IPS-15b (cell line): ENCODE data around the gene TMEM183A.
"Not testable (repeated sequence)": the region's sequence is repeated elsewhere in the genome, so short reads cannot be mapped to it uniquely, and the experiment has no call there.

ENCODE experiments used
- H3K27me3 ChIP-seq: one replicate; pipeline ENCODE4 v1.6.1; 2013; ENCODE audit warnings: low read length; ENCODE audit not compliant: control insufficient read depth, insufficient read depth
- H3K36me3 ChIP-seq: one replicate; pipeline ENCODE4 v1.6.1; 2013; ENCODE audit warnings: low read length; ENCODE audit not compliant: control insufficient read depth, insufficient read depth
- H3K4me1 ChIP-seq: one replicate; pipeline ENCODE4 v1.6.1; 2013; ENCODE audit warnings: mild to moderate bottlenecking, low read length; ENCODE audit not compliant: control insufficient read depth, insufficient read depth
- H3K4me3 ChIP-seq: one replicate; pipeline ENCODE4 v1.5.1; 2013; ENCODE audit warnings: low read depth, low read length
- H3K9ac ChIP-seq: one replicate; pipeline ENCODE4 v1.6.1; 2013; ENCODE audit warnings: low read depth, mild to moderate bottlenecking, low read length
- H3K9me3 ChIP-seq: one replicate; pipeline ENCODE4 v1.6.1; 2013; ENCODE audit warnings: mild to moderate bottlenecking, low read length; ENCODE audit not compliant: control insufficient read depth, insufficient read depth

TMEM183A gene

GRCh38 chr1:203022855-203023254 is 15.7 kb downstream of the TMEM183A start:
- H3K4me1 ChIP-seq, H3K4me3 ChIP-seq, H3K9ac ChIP-seq, H3K9me3 ChIP-seq: not testable (repeated sequence)
- peaks cover 15% of the 10 kb centered on the region for H3K27me3 ChIP-seq
- H3K36me3 ChIP-seq, result peaks cover 22% of the 10 kb centered on the region

- Histone ChIP-seq H3K9me3 (no peaks in the 10 kb centered on the region), H3K36me3 (peaks cover 8% of the 10 kb centered on the region), H3K27me3 (peaks cover 33% of the 10 kb centered on the region), H3K4me3 (peak overlapping the region; percentile 45), H3K4me1 (peaks cover 6% of the 10 kb centered on the region), H3K9ac (no peak overlapping the region)
These were observed 18.5 kb downstream of the TMEM183A start for GRCh38 chr1:203025686-203026030.

DNA sequence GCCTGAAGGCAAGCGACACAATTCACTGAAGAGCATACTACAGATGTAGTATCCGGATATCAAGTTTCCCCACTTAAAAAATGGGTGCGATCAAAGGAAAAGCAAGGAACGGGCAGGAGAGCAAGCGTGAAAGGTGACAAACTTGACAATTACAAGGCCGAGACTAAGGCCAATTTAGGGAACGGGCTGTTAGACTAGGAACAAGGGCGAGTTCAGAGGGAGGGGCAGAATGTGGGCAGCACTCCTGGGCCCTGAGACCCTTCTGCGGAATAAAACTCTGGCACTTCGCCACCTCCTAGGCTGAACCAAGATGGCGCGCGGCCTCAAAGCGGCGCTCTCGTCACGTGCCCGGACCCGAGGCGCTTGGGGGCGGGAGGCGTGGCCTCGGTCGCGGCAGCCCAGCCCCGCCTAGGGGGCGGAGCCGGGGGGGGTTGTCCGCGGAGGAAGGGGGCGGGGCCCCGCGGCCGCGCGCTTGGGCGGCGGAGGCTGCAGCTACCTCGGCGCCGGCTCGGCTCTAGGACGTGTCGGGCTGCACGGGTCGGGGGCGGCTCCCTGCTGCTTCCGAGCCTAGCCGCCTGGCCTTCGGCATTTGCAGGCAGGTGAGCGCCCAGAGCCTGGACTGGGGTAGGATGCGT is 19.0 kb downstream of the TMEM183A start, which contains the start of gene PPFIA4:
Gene PPFIA4 (plus strand): TSS at position 461 of the 635 bp plus-strand sequence. CDS start 12,518 bp downstream, outside the sequence.
- Histone ChIP-seq H3K9me3 (no peaks in the 10 kb centered on the region), H3K36me3 (peaks cover 8% of the 10 kb centered on the region), H3K4me3 (peak within 1 kb of the TSS; percentile 93), H3K9ac (peak within 1 kb of the TSS; percentile 83), H3K4me1 (peaks cover 6% of the 10 kb centered on the region), H3K27me3 (peaks cover 33% of the 10 kb centered on the region)

DNA sequence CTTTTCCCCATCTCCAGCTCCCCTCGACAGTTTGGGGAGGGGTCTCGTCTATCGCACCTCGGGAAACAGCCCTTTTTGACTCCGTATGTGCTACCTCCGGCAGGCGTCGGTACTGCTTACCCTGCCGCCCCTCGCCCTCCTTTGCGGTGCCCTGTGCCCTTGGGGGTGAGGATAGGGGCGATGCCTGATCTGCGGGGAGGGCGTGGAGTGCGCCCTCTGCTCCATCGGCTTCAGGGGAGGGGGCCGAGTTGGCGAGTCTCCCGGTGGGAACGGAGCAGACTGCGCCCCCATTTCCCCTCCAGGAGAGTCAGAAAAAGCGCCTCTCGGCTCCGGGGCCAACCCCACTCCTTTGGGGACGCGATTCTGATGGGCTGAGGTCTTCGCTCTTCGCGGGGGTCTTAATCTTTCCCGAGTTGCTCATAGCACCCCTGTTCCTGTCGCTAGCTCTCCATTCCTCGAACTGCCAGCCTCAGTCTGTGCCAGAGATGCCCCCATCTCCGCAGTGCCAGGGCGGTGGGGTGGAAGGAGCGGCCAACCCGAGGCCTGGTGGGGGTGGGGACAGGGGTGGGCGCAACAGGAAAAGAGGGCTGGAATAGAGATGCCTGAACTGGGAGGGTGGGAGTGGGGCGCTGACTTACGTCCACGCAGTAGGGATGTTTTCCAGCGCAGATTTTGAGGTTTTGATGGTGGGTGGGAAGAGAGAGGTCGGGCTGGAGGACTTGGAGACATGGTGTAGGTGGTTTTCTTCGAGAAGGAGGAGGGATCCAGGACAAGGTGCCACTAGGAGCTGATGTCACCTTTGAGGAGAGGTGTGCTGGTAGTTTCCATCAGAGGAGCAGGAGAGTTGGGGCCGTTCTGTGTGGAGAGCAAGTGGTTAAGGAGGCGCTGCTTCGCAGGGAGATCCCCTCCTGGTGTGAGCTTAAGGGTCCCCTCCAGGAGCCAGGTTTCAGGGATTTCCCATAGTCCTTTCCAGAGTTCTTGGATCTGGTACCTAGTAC is 19.8 kb downstream of the TMEM183A start:
- Histone ChIP-seq H3K27me3 (peaks cover 33% of the 10 kb centered on the region), H3K9ac (peak overlapping the region; percentile 83)

GRCh38 chr1:203028067-203028783 is 21.1 kb downstream of the TMEM183A start:
- peaks cover 6% of the 10 kb centered on the region for H3K4me1 ChIP-seq
- peaks cover 6% of the 10 kb centered on the region for H3K36me3 ChIP-seq
- no peak overlapping the region for H3K9ac ChIP-seq
- no peaks in the 10 kb centered on the region for H3K9me3 ChIP-seq
- peaks cover 33% of the 10 kb centered on the region for H3K27me3 ChIP-seq
- peak overlapping the region; percentile 93 for H3K4me3 ChIP-seq

More for the DNA sequence above, 19.8 kb downstream of the TMEM183A start:
- Histone ChIP-seq H3K9me3 (no peaks in the 10 kb centered on the region), H3K36me3 (peaks cover 8% of the 10 kb centered on the region), H3K4me3 (peak overlapping the region; percentile 93), H3K4me1 (peaks cover 6% of the 10 kb centered on the region)

DNA sequence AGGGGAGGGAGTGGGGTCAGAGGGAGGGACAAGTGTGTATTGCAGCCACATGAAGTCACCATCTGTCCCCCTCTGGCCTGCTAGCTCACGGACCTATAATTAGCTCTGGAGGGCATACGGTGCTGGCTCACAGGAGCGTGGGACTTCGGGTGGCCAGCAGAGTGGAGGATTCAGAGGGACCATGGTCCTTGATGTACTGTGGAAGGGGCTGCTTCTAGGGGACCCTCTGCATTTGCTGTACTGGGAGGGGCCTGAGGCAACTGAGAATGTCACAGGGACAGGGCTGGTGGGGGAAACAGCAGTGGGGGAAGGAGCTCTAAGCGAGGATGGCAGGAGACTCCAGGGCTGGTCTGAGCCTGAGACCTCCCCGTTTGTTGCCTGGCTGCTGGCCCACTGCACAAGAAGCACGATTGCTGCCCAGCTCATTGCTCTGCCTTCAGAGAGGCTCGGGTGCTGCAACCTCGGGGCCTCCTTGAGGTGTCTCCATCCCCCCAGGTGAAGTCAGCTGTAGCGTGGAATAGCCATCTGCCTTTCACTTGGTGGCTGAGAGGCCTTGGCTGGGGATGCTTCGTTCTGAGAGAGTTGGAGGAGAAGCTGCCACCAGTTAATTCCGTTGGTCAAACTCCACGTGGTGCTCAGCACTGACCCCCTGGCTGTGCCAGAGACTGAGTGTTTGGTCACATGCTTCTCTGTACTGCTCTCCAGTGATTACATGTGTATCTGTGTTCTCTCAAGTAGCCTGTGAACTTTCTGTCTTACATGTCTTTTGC is 21.8 kb downstream of the TMEM183A start:
- Histone ChIP-seq H3K27me3 (peaks cover 33% of the 10 kb centered on the region), H3K4me1 (peaks cover 6% of the 10 kb centered on the region)

DNA sequence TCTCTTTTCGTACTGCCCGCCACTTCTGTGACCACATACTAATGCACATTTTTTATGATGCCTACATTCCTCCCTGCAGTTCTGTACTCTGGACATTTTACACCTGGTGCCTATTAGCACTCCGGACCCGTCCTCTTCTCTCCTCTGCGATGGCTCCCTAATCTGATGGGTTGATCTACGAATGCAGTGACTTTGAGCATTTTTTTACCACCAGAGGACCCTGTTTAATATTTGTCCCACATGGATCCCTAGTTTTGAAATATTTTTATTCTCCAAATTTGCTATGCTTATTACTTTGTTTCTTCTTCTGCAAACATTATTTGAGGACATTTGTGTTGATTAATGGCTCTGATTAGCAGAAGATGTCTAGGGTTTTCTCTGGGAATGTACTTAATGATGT is 24.3 kb downstream of the TMEM183A start:
- H3K36me3 ChIP-seq, result no peaks in the 10 kb centered on the region
- no peak overlapping the region for H3K9ac ChIP-seq
- no peaks in the 10 kb centered on the region for H3K9me3 ChIP-seq
- no peak overlapping the region for H3K4me3 ChIP-seq
- H3K4me1 ChIP-seq, result peaks cover 6% of the 10 kb centered on the region
- H3K27me3 ChIP-seq, result peaks cover 32% of the 10 kb centered on the region

More for the DNA sequence above, 21.8 kb downstream of the TMEM183A start:
- H3K4me3 ChIP-seq, result no peak overlapping the region
- H3K36me3 ChIP-seq, result peaks cover 5% of the 10 kb centered on the region
- H3K9ac ChIP-seq, result no peak overlapping the region
- no peaks in the 10 kb centered on the region for H3K9me3 ChIP-seq

DNA sequence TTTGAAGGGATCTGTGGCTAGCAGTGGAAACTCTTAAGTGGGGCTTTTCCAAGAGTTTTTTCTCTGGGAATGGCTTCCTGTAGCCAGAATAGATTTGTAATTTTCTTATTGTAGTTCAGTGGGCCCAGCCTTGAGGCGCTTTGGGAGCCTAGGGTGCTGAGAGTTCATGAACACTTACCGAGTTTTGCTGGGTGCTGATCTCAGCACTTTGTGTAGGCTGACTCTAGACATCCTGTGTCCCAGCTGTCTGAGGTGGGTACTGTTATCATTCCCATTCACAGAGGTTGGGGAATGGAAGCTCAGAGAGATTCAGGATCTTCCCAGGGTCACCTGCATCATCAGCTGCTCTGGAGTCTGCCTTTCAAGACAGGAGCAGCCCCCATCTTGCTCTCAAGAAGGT is 26.1 kb downstream of the TMEM183A start:
- Histone ChIP-seq H3K4me3 (no peak overlapping the region), H3K4me1 (no peaks in the 10 kb centered on the region), H3K9ac (no peak overlapping the region), H3K36me3 (no peaks in the 10 kb centered on the region), H3K27me3 (peaks cover 14% of the 10 kb centered on the region), H3K9me3 (no peaks in the 10 kb centered on the region)

DNA sequence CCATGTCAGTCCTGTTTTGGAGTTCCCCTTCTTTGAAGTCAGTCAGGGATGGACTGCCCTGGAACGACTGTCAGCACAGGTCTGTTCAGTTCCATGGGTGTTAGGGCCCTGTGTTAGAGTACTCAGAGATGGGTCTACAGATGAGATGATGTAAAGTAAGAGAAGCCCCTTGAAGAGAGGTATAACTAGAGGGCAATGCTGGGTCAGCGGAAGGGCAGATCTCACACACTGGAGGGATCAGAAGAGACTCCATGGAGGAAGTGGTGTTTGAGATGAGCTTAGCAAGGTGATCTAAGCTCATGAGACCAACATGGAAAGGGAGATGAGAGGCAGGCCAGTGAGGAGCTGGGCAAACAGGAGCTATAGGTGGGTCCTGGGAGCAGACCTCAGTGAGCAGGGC is 26.7 kb downstream of the TMEM183A start:
- Histone ChIP-seq H3K4me1 (no peaks in the 10 kb centered on the region), H3K9me3 (no peaks in the 10 kb centered on the region), H3K27me3 (peaks cover 8% of the 10 kb centered on the region), H3K36me3 (no peaks in the 10 kb centered on the region), H3K4me3 (no peak overlapping the region), H3K9ac (no peak overlapping the region)

DNA sequence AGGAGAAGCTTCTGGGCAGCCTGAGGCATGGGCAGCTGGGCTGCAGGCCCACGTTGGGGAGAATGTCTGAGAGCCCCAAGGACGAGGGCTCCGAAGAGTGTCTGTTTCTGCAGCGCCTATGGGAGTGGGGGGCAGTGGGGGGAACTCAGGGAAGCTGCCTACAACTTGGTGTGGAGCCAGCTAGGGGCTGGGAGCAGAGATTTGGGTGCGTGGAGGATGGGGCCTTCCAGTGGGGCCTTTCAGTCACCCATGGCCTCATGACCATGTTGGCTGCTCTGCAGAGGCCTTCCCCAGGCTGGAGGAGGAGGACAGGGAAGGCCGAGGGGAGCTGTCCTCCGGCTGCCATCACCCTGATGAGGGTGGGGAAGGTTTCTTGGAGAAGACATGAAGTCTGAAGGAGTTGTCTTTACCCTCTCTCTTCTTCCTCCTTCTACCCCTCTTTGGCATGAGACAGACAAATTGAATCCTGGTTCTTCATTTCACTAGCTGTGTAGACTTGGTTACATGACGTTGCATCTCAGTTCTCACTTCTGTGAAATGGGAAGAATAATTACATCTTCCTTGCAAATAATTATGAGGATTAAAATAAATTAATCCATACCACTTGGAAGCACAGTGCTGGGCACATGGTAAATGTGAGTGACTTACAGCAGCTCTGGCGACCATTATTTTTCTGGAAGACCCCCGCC is 27.4 kb downstream of the TMEM183A start:
- no peak overlapping the region for H3K4me3 ChIP-seq
- no peaks in the 10 kb centered on the region for H3K9me3 ChIP-seq
- peaks cover 1% of the 10 kb centered on the region for H3K27me3 ChIP-seq
- no peak overlapping the region for H3K9ac ChIP-seq
- no peaks in the 10 kb centered on the region for H3K36me3 ChIP-seq
- peaks cover 2% of the 10 kb centered on the region for H3K4me1 ChIP-seq
